ENCODE data around the gene NAMPT.
"Not testable (repeated sequence)": the region's sequence is repeated elsewhere in the genome, so short reads cannot be mapped to it uniquely, and the experiment has no call there.

Gene NAMPT

GRCh38 chr7:106309362-106309761, 24.6 kb upstream of the NAMPT start:
- no peak for DNase-seq
- intact Hi-C loops (cut with DNase I) = no loop called here

- intact Hi-C loops (cut with DNase I) = no loop called here
- peak in 2 of 42 donors; percentile 22 to 56 for DNase-seq
These were observed 21.5 kb upstream of the NAMPT start for GRCh38 chr7:106306256-106306655.

DNA sequence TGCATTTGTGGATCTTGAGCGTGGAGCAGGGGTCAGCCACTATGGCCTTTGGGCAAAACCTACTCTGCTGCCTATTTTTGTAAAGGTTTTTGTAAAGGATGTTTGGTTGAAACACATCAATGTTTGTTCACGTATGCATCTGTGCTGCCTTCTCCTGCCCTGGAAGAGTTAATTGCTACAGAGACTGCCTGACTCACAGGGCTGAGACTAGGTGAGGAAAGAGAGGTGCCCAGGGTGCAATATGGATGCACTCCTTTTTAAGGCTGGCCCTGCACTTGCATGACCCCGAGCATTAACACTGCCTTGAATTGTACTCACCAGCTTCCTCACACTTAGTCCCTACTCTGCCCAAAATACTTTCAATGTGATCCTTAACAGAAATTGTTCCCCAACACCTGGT, 20.9 kb upstream of the NAMPT start:
- intact Hi-C loops (cut with DNase I) = no loop called here
- no peak for DNase-seq

- intact Hi-C loops (cut with DNase I) = no loop called here
- DNase-seq = no peak
These were observed 19.8 kb upstream of the NAMPT start for GRCh38 chr7:106304568-106304967.

DNA sequence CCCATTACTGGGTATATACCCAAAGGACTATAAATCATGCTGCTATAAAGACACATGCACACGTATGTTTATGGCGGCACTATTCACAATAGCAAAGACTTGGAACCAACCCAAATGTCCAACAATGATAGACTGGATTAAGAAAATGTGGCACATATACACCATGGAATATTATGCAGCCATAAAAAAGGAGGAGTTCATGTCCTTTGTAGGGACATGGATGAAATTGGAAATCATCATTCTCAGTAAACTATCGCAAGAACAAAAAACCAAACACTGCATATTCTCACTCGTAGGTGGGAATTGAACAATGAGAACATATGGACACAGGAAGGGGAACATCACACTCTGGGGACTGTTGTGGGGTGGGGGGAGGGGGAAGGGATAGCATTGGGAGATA, 13.8 kb upstream of the NAMPT start:
- DNase-seq; intact Hi-C loops (cut with DNase I): not testable (repeated sequence)

DNA sequence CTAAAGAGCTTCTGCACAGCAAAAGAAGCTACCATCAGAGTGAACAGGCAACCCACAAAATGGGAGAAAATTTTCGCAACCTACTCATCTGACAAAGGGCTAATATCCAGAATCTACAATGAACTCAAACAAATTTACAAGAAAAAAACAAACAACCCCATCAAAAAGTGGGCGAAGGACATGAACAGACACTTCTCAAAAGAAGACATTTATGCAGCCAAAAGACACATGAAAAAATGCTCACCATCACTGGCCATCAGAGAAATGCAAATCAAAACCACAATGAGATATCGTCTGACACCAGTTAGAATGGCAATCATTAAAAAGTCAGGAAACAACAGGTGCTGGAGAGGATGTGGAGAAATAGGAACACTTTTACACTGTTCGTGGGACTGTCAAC, 13.4 kb upstream of the NAMPT start:
- DNase-seq; intact Hi-C loops (cut with DNase I): not testable (repeated sequence)

GRCh38 chr7:106294334-106294733, 9.6 kb upstream of the NAMPT start:
- DNase-seq = no peak
- intact Hi-C loops (cut with DNase I) = no loop called here

DNA sequence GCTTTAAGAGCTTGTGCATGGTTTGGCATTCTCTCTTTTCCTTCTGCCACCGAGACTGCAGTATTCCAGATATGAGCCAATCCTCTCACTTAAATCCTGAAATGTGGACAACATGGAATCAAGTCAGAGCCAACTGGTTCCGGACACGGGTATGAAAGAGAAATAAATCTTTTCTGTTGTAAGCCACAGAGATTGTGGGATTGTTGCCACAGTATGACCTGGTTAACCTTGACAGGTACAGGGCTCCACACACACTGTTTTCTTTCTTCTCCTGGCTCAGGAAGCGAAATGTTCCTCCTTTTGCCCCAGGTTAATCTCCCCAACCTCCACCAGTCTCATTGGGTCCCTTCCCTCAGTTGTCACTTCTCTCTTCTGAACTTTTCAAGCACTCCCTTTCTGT, 6.5 kb upstream of the NAMPT start:
- intact Hi-C loops (cut with DNase I) = no loop called here

GRCh38 chr7:106290319-106290718, 5.5 kb upstream of the NAMPT start:
- intact Hi-C loops (cut with DNase I) = no loop called here
- DNase-seq = no peak

More for the DNA sequence above, 6.5 kb upstream of the NAMPT start:
- no peak for DNase-seq

GRCh38 chr7:106289848-106290247, 5.1 kb upstream of the NAMPT start:
- DNase-seq = no peak
- intact Hi-C loops (cut with DNase I) = loop anchor here (10.0 kb wide), 1 partner anchor 115 kb away; no protein-coding TSS in a partner anchor

DNA sequence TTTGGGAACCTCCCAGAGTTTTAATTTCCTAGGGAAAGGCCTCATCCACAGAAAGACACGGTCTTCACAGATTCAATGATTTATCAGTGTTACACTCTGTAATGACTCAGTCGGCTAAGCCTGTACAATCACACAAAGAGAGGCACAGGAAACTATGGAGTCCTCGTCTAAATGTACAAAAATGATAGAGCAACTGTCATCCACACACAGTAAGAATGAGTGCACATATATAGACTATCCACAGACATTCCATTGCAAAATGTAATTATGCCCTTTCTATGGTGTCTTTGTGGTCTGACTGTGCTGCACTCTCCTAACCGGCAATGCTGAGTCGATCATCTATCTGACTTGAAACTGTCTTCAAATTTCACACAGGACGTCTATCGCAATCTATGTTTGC, 3.5 kb upstream of the NAMPT start:
- no peak for DNase-seq
- intact Hi-C loops (cut with DNase I) = loop anchor here (10.0 kb wide), 1 partner anchor 113 kb away; no protein-coding TSS in a partner anchor

DNA sequence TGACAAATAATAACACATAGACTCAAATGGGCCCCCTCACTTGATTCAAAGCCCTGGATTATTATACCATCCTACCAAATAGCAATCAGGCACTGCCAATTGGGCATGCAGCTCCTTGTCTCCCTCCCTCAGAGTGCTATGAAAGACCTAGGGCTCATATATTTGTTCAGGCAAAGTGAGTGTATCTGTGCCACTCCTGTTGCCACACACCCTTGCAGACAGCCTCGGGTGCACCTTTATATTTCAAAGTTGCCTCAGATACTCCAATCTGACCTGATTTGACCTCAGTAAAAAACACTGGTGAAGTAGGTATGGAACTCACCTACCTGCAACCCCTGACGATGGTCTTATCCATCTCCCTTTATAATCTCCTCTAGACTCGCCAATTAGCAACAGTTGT, 3.0 kb upstream of the NAMPT start:
- no peak for DNase-seq
- intact Hi-C loops (cut with DNase I) = loop anchor here (10.0 kb wide), 1 partner anchor 113 kb away; no protein-coding TSS in a partner anchor

GRCh38 chr7:106285855-106286492, 1.2 kb upstream of the NAMPT start:
- no peak for DNase-seq
- intact Hi-C loops (cut with DNase I) = loop anchor here (10.0 kb wide), 1 partner anchor 111 kb away; no protein-coding TSS in a partner anchor

- intact Hi-C loops (cut with DNase I) = loop anchor here (10.0 kb wide), 1 partner anchor 110 kb away; no protein-coding TSS in a partner anchor
- peak; percentile 86 to 98 (median 95) for DNase-seq
These were observed 470 bp upstream of the NAMPT start for GRCh38 chr7:106285051-106285854.

DNA sequence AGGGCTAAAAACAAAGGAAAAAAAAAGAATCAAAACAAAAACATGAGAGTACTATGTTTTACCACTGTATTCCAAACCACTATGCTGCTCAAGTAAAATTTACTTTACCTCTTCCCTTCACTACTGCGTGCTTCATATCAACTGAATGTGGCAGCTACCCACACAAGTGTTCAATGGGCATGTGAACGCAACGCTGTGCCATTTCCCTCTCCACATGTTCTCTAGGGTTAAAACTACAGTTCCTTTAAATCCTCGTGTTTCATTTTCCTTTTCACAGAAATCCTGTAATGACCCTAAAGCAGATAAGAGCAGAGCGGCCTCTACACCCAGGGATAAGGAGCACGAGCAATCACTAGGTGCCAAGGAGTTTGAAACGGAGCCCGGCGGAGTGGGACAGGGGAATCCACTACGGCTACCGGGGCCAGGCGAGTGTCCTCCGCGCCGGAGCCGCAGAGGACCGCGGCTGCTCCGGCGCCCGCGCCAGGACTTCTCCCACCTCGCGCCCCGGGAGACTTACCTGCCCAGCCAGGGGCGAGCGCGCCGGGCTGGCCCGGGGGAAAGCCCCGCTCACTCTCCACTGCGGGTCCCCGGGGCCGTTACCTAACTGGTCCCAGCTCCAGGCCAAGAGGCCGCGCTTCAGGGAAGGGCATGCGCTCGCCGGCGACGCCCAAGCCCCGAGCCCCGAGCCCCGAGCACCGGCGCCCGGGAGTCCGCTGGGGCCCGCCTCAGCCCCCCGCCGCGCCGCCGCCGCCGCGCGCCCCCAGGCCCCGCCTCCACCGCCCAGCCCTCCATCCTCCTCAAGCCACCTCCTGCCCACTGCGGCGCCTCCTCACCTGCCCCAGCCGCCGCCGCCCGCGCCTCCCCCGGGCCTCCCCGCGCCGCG, 711 bp downstream of the NAMPT start:
- peak; percentile 9 to 74 (median 49) for DNase-seq
- intact Hi-C loops (cut with DNase I) = loop anchor here (10.0 kb wide), 1 partner anchor 109 kb away; no protein-coding TSS in a partner anchor

DNA sequence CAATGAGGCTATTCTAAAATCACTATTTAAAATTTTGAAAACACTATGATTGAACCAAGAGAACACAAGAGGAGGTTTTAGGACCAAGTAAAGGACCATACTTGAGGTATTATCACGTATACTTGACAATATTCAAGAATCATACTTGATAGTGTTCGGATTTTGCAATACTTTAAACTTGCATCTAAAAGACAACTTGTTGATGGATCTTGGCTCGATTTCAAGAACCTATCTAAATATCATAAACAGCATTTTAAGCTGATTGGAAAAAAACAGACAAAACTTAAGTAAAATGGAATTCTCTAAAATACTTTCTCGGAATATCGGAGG, 1.3 kb downstream of the NAMPT start:
- intact Hi-C loops (cut with DNase I) = loop anchor here (10.0 kb wide), 1 partner anchor 109 kb away; no protein-coding TSS in a partner anchor
- no peak for DNase-seq

- intact Hi-C loops (cut with DNase I) = loop anchor here (10.0 kb wide), 1 partner anchor 108 kb away; no protein-coding TSS in a partner anchor
- DNase-seq = no peak
These were observed 1.9 kb downstream of the NAMPT start for GRCh38 chr7:106282852-106283251.

GRCh38 chr7:106282390-106282789, 2.4 kb downstream of the NAMPT start:
- intact Hi-C loops (cut with DNase I) = loop anchor here (10.0 kb wide), 1 partner anchor 108 kb away; no protein-coding TSS in a partner anchor
- no peak for DNase-seq
